Neural cell (in vitro differentiated cells): ENCODE results near the gene INO80E. TPM values are rescaled to one million over a fixed set of nuclear protein-coding genes. Genes with fewer than 3 reads are reported as not detected.

Experiments used
- H2AFZ ChIP-seq: fragments of 200-600, 300-800 bp; sonication (generic), shearing (Covaris generic); 2 replicates; pipeline ENCODE4 v1.6.0; 2014; ENCODE audit warnings: low read depth, mild to moderate bottlenecking, antibody characterized with exemption, low read length, moderate library complexity
- H3F3A ChIP-seq: fragments of 200-600 bp; shearing (Covaris generic); 2 replicates; pipeline ENCODE4 v1.6.1; 2016; ENCODE audit warnings: mild to moderate bottlenecking, moderate library complexity, mixed read lengths, antibody characterized with exemption, low read length; ENCODE audit not compliant: insufficient read depth, poor library complexity, severe bottlenecking
- H3K27ac ChIP-seq: fragments of 200-600, 300-800 bp; sonication (generic), shearing (Covaris generic); 2 replicates; pipeline ENCODE4 v1.5.1; 2014; ENCODE audit warnings: mild to moderate bottlenecking, low read length, moderate library complexity
- H3K27me3 ChIP-seq: fragments of 300-800, 200-600 bp; sonication (generic), shearing (Covaris generic); 2 replicates; pipeline ENCODE4 v1.6.0; 2014; ENCODE audit warnings: mild to moderate bottlenecking, low read depth, low read length, moderate library complexity; ENCODE audit not compliant: insufficient read depth
- H3K36me3 ChIP-seq: fragments of 300-800, 200-600 bp; sonication (generic), shearing (Covaris generic); 2 replicates; pipeline ENCODE4 v1.5.1; 2014; ENCODE audit warnings: mild to moderate bottlenecking, antibody characterized with exemption, low read length, moderate library complexity; ENCODE audit not compliant: insufficient read depth
- H3K4me2 ChIP-seq: fragments of 300-800, 200-600 bp; sonication (generic), shearing (Covaris generic); 2 replicates; pipeline ENCODE4 v1.6.0; 2014; ENCODE audit warnings: mild to moderate bottlenecking, low read length
- H3K4me3 ChIP-seq: fragments of 300-800, 200-600 bp; sonication (generic), shearing (Covaris generic); 2 replicates; pipeline ENCODE4 v1.5.1; 2014; ENCODE audit warnings: mild to moderate bottlenecking, low read length, moderate library complexity
- H3K79me2 ChIP-seq: fragments of 200-600 bp; shearing (Covaris generic); replicated peaks from 2 replicates; pipeline ENCODE4 v1.6.0; 2014; ENCODE audit warnings: mild to moderate bottlenecking, low read length, moderate library complexity; ENCODE audit not compliant: insufficient read depth
- H3K9ac ChIP-seq: fragments of 300-800, 200-600 bp; sonication (generic), shearing (Covaris generic); 2 replicates; pipeline ENCODE4 v1.6.1; 2016; ENCODE audit warnings: mild to moderate bottlenecking, low read length, mixed read lengths
- H3K9me2 ChIP-seq: fragments of 200-600 bp; shearing (Covaris generic); 2 replicates; pipeline ENCODE4 v1.6.1; 2016; ENCODE audit warnings: mild to moderate bottlenecking, low read length, mixed read lengths; ENCODE audit not compliant: insufficient read depth
- H3K9me3 ChIP-seq: fragments of 200-600, 300-800 bp; sonication (generic), shearing (Covaris generic); 2 replicates; pipeline ENCODE4 v1.6.1; 2016; ENCODE audit warnings: mild to moderate bottlenecking, mixed run types, low read length, moderate library complexity, mixed read lengths
- H4K20me1 ChIP-seq: fragments of 200-600 bp; shearing (Covaris generic); 2 replicates; pipeline ENCODE4 v1.6.1; 2016; ENCODE audit warnings: mild to moderate bottlenecking, mixed run types; ENCODE audit not compliant: insufficient read depth
- CTCF ChIP-seq: fragments of 450-650 bp; IDR thresholded peaks from 2 replicates; pipeline ENCODE4 v1.5.1; 2014; ENCODE audit warnings: antibody characterized with exemption, mild to moderate bottlenecking, moderate library complexity; ENCODE audit not compliant: poor library complexity, severe bottlenecking
- EP300 ChIP-seq: fragments of 450-650 bp; conservative IDR thresholded peaks from 2 replicates; pipeline ENCODE4 v1.6.1; 2014; ENCODE audit warnings: antibody characterized with exemption, mild to moderate bottlenecking, moderate library complexity; ENCODE audit not compliant: poor library complexity, severe bottlenecking
- EZH2 ChIP-seq: fragments of 200-600, 300-800 bp; shearing (Covaris generic), sonication (generic); IDR thresholded peaks from 2 replicates; pipeline ENCODE4 v1.6.1; 2014; ENCODE audit warnings: antibody characterized with exemption, low read length, borderline replicate concordance, mild to moderate bottlenecking; ENCODE audit not compliant: insufficient read depth, poor library complexity, severe bottlenecking
- MXI1 ChIP-seq: fragments of 450-650 bp; conservative IDR thresholded peaks from 2 replicates; pipeline ENCODE4 v1.6.1; 2014; ENCODE audit warnings: antibody characterized with exemption, mild to moderate bottlenecking; ENCODE audit not compliant: poor library complexity, severe bottlenecking
- POLR2AphosphoS5 ChIP-seq: IDR thresholded peaks from 2 replicates; pipeline ENCODE4 v1.6.1; 2012
- RAD21 ChIP-seq: fragments of 450-650 bp; conservative IDR thresholded peaks from 2 replicates; pipeline ENCODE4 v1.6.1; 2014; ENCODE audit warnings: antibody characterized with exemption, mild to moderate bottlenecking, moderate library complexity
- REST ChIP-seq: IDR thresholded peaks from 2 replicates; pipeline ENCODE4 v1.6.1; 2012; ENCODE audit warnings: borderline replicate concordance
- SMC3 ChIP-seq: fragments of 450-650 bp; conservative IDR thresholded peaks from 2 replicates; pipeline ENCODE4 v1.6.1; 2014; ENCODE audit warnings: antibody characterized with exemption, mild to moderate bottlenecking, moderate library complexity; ENCODE audit not compliant: poor library complexity
- TAF1 ChIP-seq: IDR thresholded peaks from 2 replicates; pipeline ENCODE4 v1.6.1; 2012; ENCODE audit warnings: low read depth
- polyA plus RNA-seq: library from polyadenylated mRNA; depleted of rRNA; stranded (reverse); fragments of >200 nt; gene quantifications from 2 replicates; pipeline ENCODE4 v1.2.3, GENCODE V29; 2014

Gene INO80E
- polyA plus RNA-seq, 1 donor from 2014 or later: 130 TPM

DNA sequence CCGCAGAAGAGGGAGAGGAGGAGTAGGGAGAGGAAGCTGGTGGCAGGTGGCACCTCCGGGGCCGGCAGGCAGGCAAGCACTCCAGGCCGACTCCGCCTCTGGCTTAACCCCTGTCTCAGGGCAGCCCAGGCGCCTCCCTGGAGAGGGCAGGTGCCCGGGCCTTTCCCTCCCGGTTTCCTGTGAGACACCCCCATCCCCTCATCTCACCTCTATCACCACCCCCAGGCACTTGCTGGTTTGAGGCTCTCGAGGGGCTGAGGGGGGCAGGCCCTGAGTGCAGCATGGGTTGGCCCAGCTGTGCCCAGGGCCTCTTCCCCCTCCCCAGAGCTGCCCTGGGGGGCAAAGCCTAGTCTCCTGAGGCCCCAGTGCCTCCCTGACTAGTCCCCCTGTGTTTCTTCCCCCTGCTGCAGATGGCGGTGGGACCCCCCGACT lies 8.8 kb downstream of the INO80E start:
- H4K20me1 ChIP-seq: no peaks in the 10 kb centered on the region
- no peak overlapping the region for H3K4me2 ChIP-seq
- H2AFZ ChIP-seq: no peak overlapping the region
- no peak for TF ChIP-seq REST
- TF ChIP-seq TAF1: no peak
- no peak for TF ChIP-seq EP300
- TF ChIP-seq SMC3: no peak
- TF ChIP-seq MXI1: no peak
- TF ChIP-seq EZH2: no peak
- no peak for TF ChIP-seq POLR2AphosphoS5
- TF ChIP-seq CTCF: no peak
- no peak for TF ChIP-seq RAD21
- no peak overlapping the region for H3K27ac ChIP-seq
- no peaks in the 10 kb centered on the region for H3K79me2 ChIP-seq
- no peak overlapping the region for H3K9ac ChIP-seq
- H3K27me3 ChIP-seq: no peaks in the 10 kb centered on the region
- no peaks in the 10 kb centered on the region for H3K9me2 ChIP-seq
- no peak overlapping the region for H3K4me3 ChIP-seq
- no peaks in the 10 kb centered on the region for H3K36me3 ChIP-seq
- H3K9me3 ChIP-seq: no peaks in the 10 kb centered on the region
- no peaks in the 10 kb centered on the region for H3F3A ChIP-seq

GRCh38 chr16:30005341-30006094 lies 9.5 kb downstream of the INO80E start:
- Histone ChIP-seq H3K9me2 (no peaks in the 10 kb centered on the region), H3K27ac (no peak overlapping the region), H2AFZ (no peak overlapping the region), H3K9me3 (no peaks in the 10 kb centered on the region), H4K20me1 (no peaks in the 10 kb centered on the region), H3K36me3 (no peaks in the 10 kb centered on the region), H3K79me2 (no peaks in the 10 kb centered on the region), H3F3A (no peaks in the 10 kb centered on the region), H3K27me3 (no peaks in the 10 kb centered on the region), H3K9ac (no peak overlapping the region), H3K4me3 (no peak overlapping the region), H3K4me2 (no peak overlapping the region)
- TF ChIP-seq EP300 (no peak), MXI1 (no peak), SMC3 (peak; percentile 68), CTCF (peak; percentile 66), EZH2 (no peak), TAF1 (no peak), REST (no peak), RAD21 (peak; percentile 51)
